GM10847 (cell line): Measurements from ENCODE around the gene RGS14.

Source experiments
- POLR2A ChIP-seq: IDR thresholded peaks from 2 replicates; pipeline ENCODE4 v1.6.1; 2011; ENCODE audit not compliant: insufficient read length; ENCODE audit errors: extremely low read depth

Gene RGS14

DNA sequence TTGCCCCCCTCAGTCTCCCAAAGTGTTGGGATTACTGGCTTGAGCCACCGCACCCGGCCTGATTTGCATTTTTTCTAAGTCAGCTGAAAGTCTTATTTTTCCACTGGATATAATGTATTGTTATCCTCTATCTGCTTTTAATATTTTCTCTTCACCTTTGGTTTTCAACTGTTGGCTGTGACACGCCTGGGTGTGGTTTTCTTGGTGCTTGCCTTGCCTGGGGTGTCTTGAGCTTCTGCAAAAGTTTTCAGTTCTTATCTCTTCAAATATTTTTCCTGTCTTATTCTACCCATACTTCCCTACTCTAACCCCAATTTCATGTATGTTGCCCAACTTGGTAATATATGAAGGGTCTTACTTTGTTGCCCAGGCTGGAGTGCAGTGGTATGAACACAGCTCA lies 41.7 kb upstream of the RGS14 start:
- no peak for TF ChIP-seq POLR2A

- no peak for TF ChIP-seq POLR2A
Measured at GRCh38 chr5:177317959-177318377, 39.8 kb upstream of the RGS14 start.

GRCh38 chr5:177319913-177320588 lies 37.7 kb upstream of the RGS14 start:
- no peak for TF ChIP-seq POLR2A

GRCh38 chr5:177320879-177321278 lies 36.8 kb upstream of the RGS14 start:
- no peak for TF ChIP-seq POLR2A

GRCh38 chr5:177325868-177326381 lies 31.8 kb upstream of the RGS14 start:
- TF ChIP-seq POLR2A, result no peak

DNA sequence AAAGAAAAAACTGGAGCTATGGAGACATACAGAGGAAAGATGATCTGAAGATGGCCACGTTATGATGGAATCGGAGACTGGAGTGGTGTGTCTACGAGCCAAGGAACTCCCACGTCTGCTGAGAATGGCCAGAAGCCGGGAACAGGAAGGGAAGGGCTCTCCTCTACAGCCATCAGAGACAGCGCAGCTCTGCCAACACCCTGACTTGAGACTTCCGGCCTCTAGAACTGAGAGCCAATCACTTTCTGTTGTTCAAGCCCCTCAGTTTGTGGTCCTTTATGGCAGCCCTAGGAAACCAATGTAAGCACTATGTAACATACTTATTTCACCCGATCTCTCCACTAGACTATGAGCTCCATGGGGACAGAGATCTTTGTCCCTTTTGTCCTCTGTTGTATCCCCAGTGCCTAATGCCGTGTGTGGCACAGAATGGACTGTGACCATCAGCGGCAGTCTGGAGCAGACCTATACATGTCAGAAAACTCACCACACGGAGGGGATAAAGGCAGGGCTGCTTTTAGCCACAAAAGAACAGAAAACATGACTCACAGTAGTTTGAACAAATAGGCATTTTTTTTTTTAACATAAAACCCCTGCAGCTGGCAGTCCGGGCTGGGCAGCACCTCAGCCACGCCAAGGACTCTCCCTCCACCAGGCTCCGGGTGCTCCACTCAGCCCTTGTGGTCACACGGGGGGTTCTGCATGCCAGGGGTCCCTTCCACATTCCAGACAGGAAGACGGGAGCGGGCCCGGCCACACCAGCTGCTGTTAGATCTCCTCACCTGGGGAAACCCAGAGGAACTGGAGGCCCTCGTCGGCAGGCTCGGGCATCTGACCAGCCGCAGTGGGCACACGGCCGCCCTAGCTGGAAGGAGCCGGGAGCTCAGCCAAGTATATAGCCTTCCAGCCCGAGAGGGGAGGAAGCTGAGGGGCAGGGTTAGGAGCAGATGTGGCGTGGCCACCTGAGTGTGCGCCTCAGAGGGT lies 29.9 kb upstream of the RGS14 start:
- TF ChIP-seq POLR2A, result no peak

GRCh38 chr5:177328545-177329231 lies 29.0 kb upstream of the RGS14 start:
- TF ChIP-seq POLR2A, result no peak

DNA sequence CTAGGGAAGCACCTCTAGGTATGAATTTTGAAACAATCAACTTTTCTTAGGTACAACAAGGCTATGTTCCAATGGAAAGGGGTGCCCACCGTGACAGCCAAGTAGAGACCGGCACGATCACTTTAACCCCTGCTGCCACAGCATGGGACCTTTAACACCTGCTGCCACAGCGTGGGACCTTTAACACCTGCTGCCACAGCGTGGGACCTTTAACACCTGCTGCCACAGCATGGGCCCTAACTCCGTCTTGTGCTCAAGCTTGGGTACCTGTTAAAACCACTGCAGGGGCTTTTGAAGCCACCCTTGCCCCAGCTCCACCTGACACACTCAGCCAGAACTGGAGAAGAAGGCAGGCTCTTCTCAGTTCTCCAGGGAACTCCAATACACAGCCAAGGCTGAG lies 27.8 kb upstream of the RGS14 start:
- no peak for TF ChIP-seq POLR2A

DNA sequence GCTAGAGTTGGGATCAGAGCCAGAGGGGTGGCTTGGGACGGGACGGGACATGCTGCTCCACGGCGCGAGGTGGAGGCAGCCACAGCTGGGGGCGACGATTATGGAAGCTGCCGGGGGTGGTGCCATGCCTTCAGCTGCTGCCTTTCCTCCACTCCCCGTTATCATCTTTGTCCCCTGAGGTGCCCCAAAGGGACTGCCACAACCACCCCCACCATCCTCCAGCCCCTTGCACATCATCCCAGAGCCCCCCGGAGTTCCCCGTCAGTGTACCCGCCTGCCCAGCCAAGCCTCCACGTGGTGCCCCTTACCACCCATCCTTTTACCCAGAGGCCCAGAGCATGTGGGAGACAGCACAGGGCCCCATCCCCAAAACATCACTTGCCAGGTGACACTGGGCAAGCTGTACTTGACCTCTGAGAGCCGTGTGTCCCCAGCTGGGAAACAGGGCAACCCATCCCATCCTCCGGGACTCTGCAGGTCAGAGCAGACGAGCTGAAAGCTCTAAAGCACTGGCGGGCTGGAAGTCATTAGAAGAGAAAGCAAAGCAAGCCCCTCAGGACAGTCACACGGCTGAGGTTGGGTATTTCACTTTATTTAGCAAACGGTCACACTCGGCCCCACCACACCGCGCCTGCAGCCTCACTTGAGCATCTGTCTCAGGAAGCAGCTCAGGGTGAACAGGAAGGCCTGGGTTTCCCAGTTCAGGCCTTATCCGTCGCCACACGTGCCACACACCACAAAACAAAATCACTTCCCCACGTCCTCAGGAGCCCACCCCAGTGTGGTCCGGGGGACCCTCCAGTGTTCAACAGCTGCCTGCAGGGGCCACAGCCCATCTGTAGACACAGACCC lies 26.5 kb upstream of the RGS14 start:
- TF ChIP-seq POLR2A, result no peak

DNA sequence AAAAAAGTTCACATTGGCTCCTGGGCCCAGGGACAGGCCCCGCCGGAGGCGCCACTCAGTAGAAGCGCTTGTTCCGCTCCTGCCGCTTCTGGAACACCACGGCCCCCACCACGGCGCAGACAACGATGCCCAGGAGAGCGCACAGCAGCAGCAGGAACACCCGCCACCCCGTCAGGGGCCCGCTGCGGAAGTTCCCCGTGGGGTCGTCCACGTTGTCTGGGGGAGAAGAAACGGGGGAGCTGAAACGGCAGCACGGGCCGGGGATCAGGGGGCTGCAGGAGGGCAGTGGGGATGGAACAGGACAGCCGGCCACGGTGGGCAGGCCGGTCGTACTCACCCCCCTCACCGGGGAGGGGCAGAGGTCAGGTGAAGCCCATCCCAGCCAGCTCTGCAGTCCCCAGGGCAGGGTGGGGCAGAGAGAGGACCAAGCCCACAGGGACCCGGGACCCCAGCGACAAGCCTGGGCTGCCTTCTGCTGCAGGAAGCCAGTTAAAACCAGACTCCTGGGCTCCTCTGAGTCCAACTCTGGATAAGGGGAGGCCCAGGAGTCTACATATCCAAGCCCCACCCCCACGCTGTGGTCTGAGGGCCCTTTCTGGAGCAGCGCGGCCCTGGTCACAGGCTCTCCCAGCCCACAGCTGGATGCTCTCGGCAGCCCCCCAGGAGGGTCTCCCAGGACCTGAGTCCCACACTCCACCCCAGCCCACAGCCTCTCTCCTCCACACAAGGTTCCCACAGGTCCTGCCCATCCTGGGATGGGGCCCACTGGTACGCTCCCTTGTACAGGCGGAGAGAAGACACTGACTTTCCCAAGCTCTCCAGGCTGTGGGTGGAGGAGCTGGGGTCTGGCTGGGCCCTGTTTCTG lies 25.5 kb upstream of the RGS14 start:
- no peak for TF ChIP-seq POLR2A

GRCh38 chr5:177332896-177333260 lies 24.8 kb upstream of the RGS14 start:
- no peak for TF ChIP-seq POLR2A

DNA sequence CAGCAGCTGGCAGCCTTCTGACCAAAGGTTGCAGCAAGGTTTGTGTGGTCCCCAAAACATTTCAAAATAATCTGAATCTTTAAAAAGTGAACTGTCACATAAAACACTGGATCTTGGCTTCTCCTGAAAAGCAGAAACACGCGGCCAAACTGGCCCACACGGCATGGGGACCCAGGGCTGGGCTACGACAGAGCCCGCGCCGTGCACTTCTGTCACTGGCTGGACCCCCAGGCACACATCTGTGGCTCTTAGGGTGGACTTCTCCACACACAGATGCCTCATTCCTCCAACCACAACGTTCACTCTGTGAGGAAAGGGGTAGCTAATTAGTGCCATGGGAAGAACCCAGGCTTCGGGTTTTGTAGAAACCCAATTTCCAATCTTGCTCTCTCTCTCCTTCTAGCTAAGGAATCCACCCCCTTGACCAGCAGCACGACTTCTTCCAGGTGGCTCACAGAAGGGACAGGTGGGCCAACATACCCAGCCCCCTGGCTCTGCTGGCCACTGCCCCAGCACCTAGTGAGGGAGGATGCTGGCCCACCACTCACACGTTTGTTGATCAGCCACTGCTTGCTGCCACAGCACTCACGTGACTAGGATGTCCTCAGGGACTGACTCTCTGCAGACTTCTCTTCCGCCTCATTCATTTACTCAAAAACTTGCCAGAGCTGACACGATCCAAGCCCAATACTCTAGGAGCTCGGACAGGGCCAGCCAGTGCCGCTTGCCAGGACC lies 24.1 kb upstream of the RGS14 start:
- TF ChIP-seq POLR2A, result no peak

GRCh38 chr5:177334155-177334551 lies 23.6 kb upstream of the RGS14 start:
- TF ChIP-seq POLR2A, result no peak
